Vagina (tissue), 2 donors: ENCODE measurements around the gene MCCD1.

Source experiments
- CTCF ChIP-seq, 3 experiments: fragments of 450-650 bp in 2 of 3; fragments of 200-600 bp in 1 of 3; sonication (generic) in 1 of 3; IDR thresholded peaks; one replicate each; pipeline ENCODE4 v1.5.1; 2017 to 2019; ENCODE audit warnings: antibody characterized with exemption in 3 of 3, mild to moderate bottlenecking in 2 of 3, moderate library complexity in 2 of 3
- POLR2A ChIP-seq, 2 donors: fragments of 450-650 bp; IDR thresholded peaks; one replicate each; pipeline ENCODE4 v1.6.1; 2017; ENCODE audit warnings: antibody characterized with exemption in 2 of 2, mild to moderate bottlenecking in 2 of 2, moderate library complexity in 2 of 2
- POLR2AphosphoS5 ChIP-seq, 2 donors: sonication (generic); formaldehyde crosslinking; IDR thresholded peaks; one replicate each; pipeline ENCODE4 v1.9.0; 2017; ENCODE audit warnings: antibody characterized with exemption in 2 of 2, mild to moderate bottlenecking in 2 of 2, low read depth in 1 of 2; ENCODE audit not compliant: insufficient read depth in 1 of 2

DNA sequence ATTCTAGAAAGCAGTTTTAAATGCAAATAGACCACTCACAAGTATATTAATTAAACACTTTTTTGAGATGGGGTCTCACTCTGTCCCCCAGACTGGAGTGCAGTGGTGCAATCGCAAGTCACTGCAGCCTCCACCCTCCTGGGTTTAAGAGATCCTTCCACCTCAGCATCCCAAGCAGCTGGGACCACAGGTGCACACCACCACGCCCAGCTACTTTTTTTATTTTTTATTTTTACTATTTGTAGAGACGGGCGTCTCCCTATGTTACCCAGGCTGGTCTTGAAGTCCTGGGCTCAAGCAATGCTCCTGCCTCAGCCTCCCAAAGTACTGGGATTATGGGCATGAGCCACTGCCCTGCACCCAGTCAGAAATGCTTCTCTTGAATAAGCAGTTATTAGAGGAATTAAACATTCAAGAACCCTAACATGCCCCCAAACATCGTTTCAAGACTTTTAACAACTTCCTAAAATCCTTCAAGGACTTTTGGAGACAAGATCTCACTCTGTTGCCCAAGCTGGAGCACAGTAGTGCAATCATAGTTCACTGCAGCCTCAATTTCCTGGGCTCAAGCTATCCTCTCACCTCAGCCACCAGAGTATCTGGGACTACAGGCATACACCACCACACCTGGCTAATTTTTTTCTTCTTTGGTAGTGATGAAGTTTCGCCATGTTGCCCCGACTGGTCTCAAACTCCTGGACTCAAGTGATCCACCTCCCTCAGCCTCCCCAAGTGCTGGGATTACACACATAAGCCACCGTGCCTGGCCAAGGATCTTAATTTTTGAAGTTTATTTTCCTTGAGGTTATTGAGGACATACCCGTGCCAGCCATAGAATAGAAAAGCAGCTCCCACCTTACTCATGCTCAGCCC lies 3.2 kb downstream of the MCCD1 start:
- no peak for TF ChIP-seq CTCF (IDR thresholded peaks at IDR 0.05)
- TF ChIP-seq POLR2AphosphoS5 (IDR thresholded peaks at IDR 0.05; ENCODE audit: insufficient read depth in 1 of 2, low read depth in 1 of 2), result no peak
- no peak for TF ChIP-seq POLR2A (IDR thresholded peaks at IDR 0.05)
